HG02571 (cell line): ENCODE data around the gene TALDO1.
A peak's percentile ranks its signal among the peaks of the same experiment; 100 is the strongest.

Experiments
- ATAC-seq: cut with Tn5 transposase; IDR thresholded peaks from one replicate; pipeline ENCODE4 v1.9.1; 2021; ENCODE audit warnings: mild to moderate bottlenecking, moderate library complexity; ENCODE audit not compliant: unreplicated experiment

TALDO1 gene

GRCh38 chr11:747158-748006 is at the start of gene TALDO1:
TALDO1 (plus strand) TSS chr11:747464; CDS start chr11:747482, 18 bp downstream.
- ATAC-seq, result peak; percentile 87

- no peak for ATAC-seq
Observed at GRCh38 chr11:697811-698311, 49.4 kb upstream of the TALDO1 start.

GRCh38 chr11:698493-699115 is 48.7 kb upstream of the TALDO1 start:
- no peak for ATAC-seq

GRCh38 chr11:699116-699508 is 48.2 kb upstream of the TALDO1 start:
- no peak for ATAC-seq

- ATAC-seq, result no peak
Observed at GRCh38 chr11:699753-700152, 47.5 kb upstream of the TALDO1 start.

GRCh38 chr11:701741-702461 is 45.4 kb upstream of the TALDO1 start:
- ATAC-seq, result no peak

GRCh38 chr11:702462-703461 is 44.5 kb upstream of the TALDO1 start:
- ATAC-seq, result no peak

GRCh38 chr11:703506-703905 is 43.8 kb upstream of the TALDO1 start:
- no peak for ATAC-seq

- ATAC-seq, result no peak
Observed at GRCh38 chr11:704228-704674, 43.0 kb upstream of the TALDO1 start.

- no peak for ATAC-seq
Observed at GRCh38 chr11:704781-705645, 42.3 kb upstream of the TALDO1 start.

GRCh38 chr11:705646-706438 is 41.4 kb upstream of the TALDO1 start, which contains the start of gene EPS8L2:
EPS8L2 (plus strand) TSS chr11:706231; CDS start chr11:709408, 3,177 bp downstream.
- ATAC-seq, result no peak

GRCh38 chr11:706439-706956 is 40.8 kb upstream of the TALDO1 start:
- no peak for ATAC-seq

GRCh38 chr11:706957-707816 is 40.1 kb upstream of the TALDO1 start:
- no peak for ATAC-seq

GRCh38 chr11:707817-708420 is 39.3 kb upstream of the TALDO1 start:
- ATAC-seq, result no peak

- ATAC-seq, result no peak
Observed at GRCh38 chr11:708511-708910, 38.8 kb upstream of the TALDO1 start.

- ATAC-seq, result no peak
Observed at GRCh38 chr11:709109-709997, 37.9 kb upstream of the TALDO1 start.
